OCI-LY1 (cell line): ENCODE data around the gene RAB3C.

Source experiments
- EZH2 ChIP-seq: fragments of 200-600 bp; sonication (generic), shearing (Covaris generic); IDR thresholded peaks from 2 replicates; pipeline ENCODE4 v1.8.0; 2017; ENCODE audit warnings: borderline replicate concordance, mixed run types, mild to moderate bottlenecking, antibody characterized with exemption, low read length, moderate library complexity, mixed read lengths
- TF ChIP-seq, protein P1 (sequence below): fragments of 200-600 bp; sonication (generic), shearing (Covaris generic); IDR thresholded peaks from 2 replicates; pipeline ENCODE4 v1.5.1; 2017; ENCODE audit warnings: mild to moderate bottlenecking, antibody characterized with exemption, low read length, moderate library complexity, mixed read lengths

DNA sequence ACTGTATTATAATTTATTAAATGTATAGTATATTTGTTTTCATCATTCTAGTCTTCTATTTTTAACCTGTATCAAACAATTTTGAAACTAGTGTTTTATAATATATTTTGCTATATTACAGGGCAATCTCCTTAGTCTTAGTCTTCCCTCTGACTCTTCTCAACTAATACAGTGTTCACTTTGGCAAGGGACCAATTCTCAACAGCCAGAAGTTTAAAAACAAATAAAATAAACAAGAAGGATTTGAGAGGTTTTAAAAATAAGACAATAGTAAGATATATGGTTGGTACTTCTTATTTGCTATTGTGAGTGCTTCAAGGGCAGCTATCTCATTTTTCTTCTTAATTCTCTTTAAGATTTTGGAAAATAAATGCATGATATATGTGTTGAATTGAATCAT is 167.2 kb downstream of the RAB3C start:
- TF ChIP-seq, protein P1, sequence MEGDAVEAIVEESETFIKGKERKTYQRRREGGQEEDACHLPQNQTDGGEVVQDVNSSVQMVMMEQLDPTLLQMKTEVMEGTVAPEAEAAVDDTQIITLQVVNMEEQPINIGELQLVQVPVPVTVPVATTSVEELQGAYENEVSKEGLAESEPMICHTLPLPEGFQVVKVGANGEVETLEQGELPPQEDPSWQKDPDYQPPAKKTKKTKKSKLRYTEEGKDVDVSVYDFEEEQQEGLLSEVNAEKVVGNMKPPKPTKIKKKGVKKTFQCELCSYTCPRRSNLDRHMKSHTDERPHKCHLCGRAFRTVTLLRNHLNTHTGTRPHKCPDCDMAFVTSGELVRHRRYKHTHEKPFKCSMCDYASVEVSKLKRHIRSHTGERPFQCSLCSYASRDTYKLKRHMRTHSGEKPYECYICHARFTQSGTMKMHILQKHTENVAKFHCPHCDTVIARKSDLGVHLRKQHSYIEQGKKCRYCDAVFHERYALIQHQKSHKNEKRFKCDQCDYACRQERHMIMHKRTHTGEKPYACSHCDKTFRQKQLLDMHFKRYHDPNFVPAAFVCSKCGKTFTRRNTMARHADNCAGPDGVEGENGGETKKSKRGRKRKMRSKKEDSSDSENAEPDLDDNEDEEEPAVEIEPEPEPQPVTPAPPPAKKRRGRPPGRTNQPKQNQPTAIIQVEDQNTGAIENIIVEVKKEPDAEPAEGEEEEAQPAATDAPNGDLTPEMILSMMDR, result no peak
- TF ChIP-seq EZH2, result no peak
